Subcutaneous preadipocyte (primary cell): Measurements from ENCODE around the gene TRIM75. TPM values are rescaled to one million over a fixed set of nuclear protein-coding genes. Genes with fewer than 3 reads are reported as not detected.

Experiments used
- small RNA-seq: library from RNA; depleted of rRNA; stranded (forward); fragments of <200 nt; gene quantifications from one replicate; pipeline ENCODE3, GENCODE V24; 2012
- total RNA-seq: library from RNA; depleted of rRNA; stranded (reverse); fragments of >200 nt; gene quantifications from 2 replicates; pipeline ENCODE4 v1.2.3, GENCODE V29; 2012

Gene TRIM75
- not detected in 2 replicates for total RNA-seq

DNA sequence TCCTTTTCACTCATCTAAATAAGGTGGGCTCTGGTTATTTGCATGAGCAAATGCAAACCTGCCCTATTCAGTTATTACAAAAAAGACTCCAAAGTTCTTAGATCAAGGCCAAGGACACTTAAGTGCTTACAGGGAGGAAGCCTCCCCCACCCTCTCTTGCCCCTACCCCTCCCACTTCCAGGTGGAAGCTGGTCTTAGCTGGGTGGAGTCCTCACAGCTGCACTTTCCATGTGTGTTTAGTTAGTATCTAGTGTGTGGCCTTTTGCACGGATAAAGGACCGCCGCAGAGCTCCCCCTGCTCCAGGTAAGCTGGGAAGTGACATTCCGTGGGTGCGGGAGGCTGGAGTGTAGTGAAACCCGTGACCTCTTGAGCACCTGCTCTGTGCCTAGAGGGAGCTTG lies at the start of gene TRIM75:
TRIM75 (plus strand) TSS at position 222 of the 400 bp plus-strand sequence. CDS start 5,282 bp downstream, outside the sequence.

DNA sequence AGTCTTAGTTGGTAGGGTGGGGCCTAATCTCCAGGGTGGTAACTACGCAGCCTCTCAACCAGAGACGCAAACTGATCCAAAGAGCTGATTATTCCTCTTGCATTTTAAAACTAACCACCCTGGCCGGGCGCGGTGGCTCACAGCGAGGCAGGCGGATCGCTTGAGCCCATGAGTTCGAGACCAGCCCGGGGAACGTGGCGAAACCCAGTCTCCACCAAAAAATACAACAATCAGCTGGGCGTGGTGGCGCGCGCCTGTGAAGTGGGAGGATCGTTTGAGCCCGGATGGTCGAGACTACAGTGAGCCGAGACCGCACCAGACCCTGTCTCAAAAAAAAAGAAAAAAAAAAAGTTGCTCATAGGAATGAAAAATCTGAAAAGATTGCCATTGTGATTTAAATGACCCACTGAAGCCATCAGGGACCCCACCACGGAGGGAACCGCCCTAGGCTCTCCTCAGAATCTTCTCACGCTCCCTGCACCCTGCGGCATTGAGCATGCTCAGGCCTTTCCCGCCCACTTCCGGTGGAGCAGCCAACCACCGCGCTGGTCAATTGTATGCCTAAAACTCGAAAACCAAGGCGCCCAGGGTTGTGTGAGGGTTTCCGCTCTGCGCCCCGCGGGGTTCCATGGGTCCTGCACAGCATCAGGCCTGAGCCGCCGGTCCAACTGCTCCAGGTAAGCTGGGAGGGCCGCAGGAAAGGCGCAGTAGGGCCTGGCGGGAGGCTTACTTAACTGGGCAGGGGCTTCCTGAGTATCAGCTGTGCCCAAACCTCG lies 22.0 kb upstream of the TRIM75 start, which contains the start of gene TRIM60:
TRIM60 (plus strand) TSS at position 564 of the 776 bp plus-strand sequence. CDS start 8,074 bp downstream, outside the sequence.

Small RNA genes lying within 50 kb of the gene (small RNA-seq; reads per million reads assigned to genes)
- not detected for gene AC106872.12

Other genes with a start within 250 kb of the TRIM75 start
- gene APELA, start 176.7 kb upstream of the TRIM75 start, total RNA-seq: not detected in 2 replicates
- 1.2 and 1.8 TPM in 2 replicates for gene TRIM61, start 76.2 kb upstream of the TRIM75 start, total RNA-seq
- not detected in 2 replicates for gene TRIM60, start 21.9 kb upstream of the TRIM75 start, total RNA-seq
- 5.1 and 7.0 TPM in 2 replicates for gene TMEM192, start 59.0 kb downstream of the TRIM75 start, total RNA-seq
- gene KLHL2, start 153.7 kb downstream of the TRIM75 start, total RNA-seq: 7.3 and 10.6 TPM in 2 replicates